ENCODE data around the gene OTOA.

GRCh38 chr16:21651515-21651914 is 12.3 kb upstream of the OTOA start:
- TF ChIP-seq, protein P1, sequence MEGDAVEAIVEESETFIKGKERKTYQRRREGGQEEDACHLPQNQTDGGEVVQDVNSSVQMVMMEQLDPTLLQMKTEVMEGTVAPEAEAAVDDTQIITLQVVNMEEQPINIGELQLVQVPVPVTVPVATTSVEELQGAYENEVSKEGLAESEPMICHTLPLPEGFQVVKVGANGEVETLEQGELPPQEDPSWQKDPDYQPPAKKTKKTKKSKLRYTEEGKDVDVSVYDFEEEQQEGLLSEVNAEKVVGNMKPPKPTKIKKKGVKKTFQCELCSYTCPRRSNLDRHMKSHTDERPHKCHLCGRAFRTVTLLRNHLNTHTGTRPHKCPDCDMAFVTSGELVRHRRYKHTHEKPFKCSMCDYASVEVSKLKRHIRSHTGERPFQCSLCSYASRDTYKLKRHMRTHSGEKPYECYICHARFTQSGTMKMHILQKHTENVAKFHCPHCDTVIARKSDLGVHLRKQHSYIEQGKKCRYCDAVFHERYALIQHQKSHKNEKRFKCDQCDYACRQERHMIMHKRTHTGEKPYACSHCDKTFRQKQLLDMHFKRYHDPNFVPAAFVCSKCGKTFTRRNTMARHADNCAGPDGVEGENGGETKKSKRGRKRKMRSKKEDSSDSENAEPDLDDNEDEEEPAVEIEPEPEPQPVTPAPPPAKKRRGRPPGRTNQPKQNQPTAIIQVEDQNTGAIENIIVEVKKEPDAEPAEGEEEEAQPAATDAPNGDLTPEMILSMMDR (IDR thresholded peaks at IDR 0.05) = no peak
- no peak for TF ChIP-seq POLR2A (IDR thresholded peaks at IDR 0.05)
